Osteoblast (primary cell): ENCODE measurements around the gene ASPHD1. TPM values are rescaled to one million over a fixed set of nuclear protein-coding genes. Genes with fewer than 3 reads are reported as not detected.

Source experiments
- DNase-seq: peaks from one replicate; pipeline ENCODE4 v3.0.0; 2011; ENCODE audit warnings: low spot score, mixed read lengths; ENCODE audit not compliant: insufficient read length; ENCODE audit errors: missing footprints
- H2AFZ ChIP-seq: 2 replicates; pipeline ENCODE4 v1.6.0; 2011; ENCODE audit warnings: mild to moderate bottlenecking, low read length
- H3K27ac ChIP-seq: 2 replicates; pipeline ENCODE4 v1.5.1; 2011; ENCODE audit warnings: mild to moderate bottlenecking, low read depth, low read length, moderate library complexity
- H3K27me3 ChIP-seq: 2 replicates; pipeline ENCODE4 v1.6.0; 2012; ENCODE audit warnings: mild to moderate bottlenecking, control low read depth, inconsistent platforms, low read length, moderate library complexity; ENCODE audit not compliant: insufficient read depth
- H3K36me3 ChIP-seq: 2 replicates; pipeline ENCODE4 v1.5.1; 2011; ENCODE audit warnings: mild to moderate bottlenecking, low read length, control low read depth, moderate library complexity; ENCODE audit not compliant: insufficient read depth
- H3K4me1 ChIP-seq: 2 replicates; pipeline ENCODE4 v1.5.1; 2011; ENCODE audit warnings: mild to moderate bottlenecking, low read length, control low read depth, moderate library complexity; ENCODE audit not compliant: insufficient read depth
- H3K4me2 ChIP-seq: 2 replicates; pipeline ENCODE4 v1.6.0; 2011; ENCODE audit warnings: mild to moderate bottlenecking, low read length; ENCODE audit not compliant: insufficient read depth
- H3K4me3 ChIP-seq: fragments of 200-600 bp; sonication (generic); 3 replicates; pipeline ENCODE4 v1.5.1; 2012; ENCODE audit warnings: mild to moderate bottlenecking, low read length, inconsistent platforms; ENCODE audit not compliant: insufficient read depth
- H3K79me2 ChIP-seq: 2 replicates; pipeline ENCODE4 v1.6.0; 2012; ENCODE audit warnings: mild to moderate bottlenecking, low read length, control low read depth, inconsistent platforms; ENCODE audit not compliant: insufficient read depth
- H3K9me3 ChIP-seq: 2 replicates; pipeline ENCODE4 v1.5.1; 2011; ENCODE audit warnings: low read depth, low read length, control low read depth
- H4K20me1 ChIP-seq: 2 replicates; pipeline ENCODE4 v1.6.0; 2012; ENCODE audit warnings: mild to moderate bottlenecking, low read length, control low read depth; ENCODE audit not compliant: insufficient read depth
- CTCF ChIP-seq: IDR thresholded peaks from 2 replicates; pipeline ENCODE4 v1.5.1; 2011; ENCODE audit warnings: mild to moderate bottlenecking, low read depth, low read length, moderate library complexity; ENCODE audit errors: extremely low read depth
- total RNA-seq: library from RNA; depleted of rRNA; stranded (reverse); fragments of >200 nt; gene quantifications from 2 replicates; pipeline ENCODE4 v1.2.3, GENCODE V29; 2012

ASPHD1 gene
- total RNA-seq, 1 donor = 1.8 TPM

GRCh38 chr16:29916979-29917378 lies 16.7 kb downstream of the ASPHD1 start:
- Histone ChIP-seq H3K9me3 (no peaks in the 10 kb centered on the region), H2AFZ (no peak overlapping the region), H4K20me1 (no peaks in the 10 kb centered on the region), H3K27me3 (no peaks in the 10 kb centered on the region), H3K4me2 (no peak overlapping the region), H3K27ac (no peak overlapping the region), H3K79me2 (peaks cover 25% of the 10 kb centered on the region), H3K36me3 (peaks cover 43% of the 10 kb centered on the region), H3K4me1 (no peaks in the 10 kb centered on the region), H3K4me3 (no peak overlapping the region)
- DNase-seq = no peak
- no peak for TF ChIP-seq CTCF

GRCh38 chr16:29920288-29921033 lies 20.2 kb downstream of the ASPHD1 start:
- Histone ChIP-seq H3K36me3 (peaks cover 48% of the 10 kb centered on the region), H3K27ac (no peak overlapping the region), H3K4me3 (no peak overlapping the region), H3K27me3 (no peaks in the 10 kb centered on the region), H3K9me3 (no peaks in the 10 kb centered on the region), H3K79me2 (peaks cover 54% of the 10 kb centered on the region), H3K4me1 (peaks cover 6% of the 10 kb centered on the region), H2AFZ (no peak overlapping the region), H3K4me2 (no peak overlapping the region), H4K20me1 (peaks cover 13% of the 10 kb centered on the region)
- DNase-seq = no peak
- no peak for TF ChIP-seq CTCF

- Histone ChIP-seq H3K4me3 (no peak overlapping the region), H4K20me1 (peaks cover 13% of the 10 kb centered on the region), H3K36me3 (peaks cover 48% of the 10 kb centered on the region), H3K4me1 (peaks cover 6% of the 10 kb centered on the region), H2AFZ (no peak overlapping the region), H3K27ac (no peak overlapping the region), H3K27me3 (no peaks in the 10 kb centered on the region), H3K9me3 (no peaks in the 10 kb centered on the region), H3K79me2 (peaks cover 59% of the 10 kb centered on the region), H3K4me2 (no peak overlapping the region)
- TF ChIP-seq CTCF = no peak
- peak; percentile 58 for DNase-seq
Measured at GRCh38 chr16:29921034-29921385, 20.7 kb downstream of the ASPHD1 start.

GRCh38 chr16:29922326-29922725 lies 22.0 kb downstream of the ASPHD1 start:
- no peak for TF ChIP-seq CTCF
- H3K4me2 ChIP-seq = no peak overlapping the region
- H3K9me3 ChIP-seq = no peaks in the 10 kb centered on the region
- peaks cover 17% of the 10 kb centered on the region for H3K4me1 ChIP-seq
- peaks cover 13% of the 10 kb centered on the region for H4K20me1 ChIP-seq
- H3K27ac ChIP-seq = no peak overlapping the region
- H3K79me2 ChIP-seq = peaks cover 56% of the 10 kb centered on the region
- H2AFZ ChIP-seq = no peak overlapping the region
- H3K36me3 ChIP-seq = peaks cover 41% of the 10 kb centered on the region
- DNase-seq = no peak
- no peak overlapping the region for H3K4me3 ChIP-seq
- H3K27me3 ChIP-seq = no peaks in the 10 kb centered on the region
